HG02798 (cell line): ENCODE measurements around the gene SLCO2A1.

Experiments used
- ATAC-seq: cut with Tn5 transposase; IDR thresholded peaks from one replicate; pipeline ENCODE4 v1.9.1; 2021; ENCODE audit warnings: mild to moderate bottlenecking; ENCODE audit not compliant: unreplicated experiment, poor library complexity

Gene SLCO2A1

DNA sequence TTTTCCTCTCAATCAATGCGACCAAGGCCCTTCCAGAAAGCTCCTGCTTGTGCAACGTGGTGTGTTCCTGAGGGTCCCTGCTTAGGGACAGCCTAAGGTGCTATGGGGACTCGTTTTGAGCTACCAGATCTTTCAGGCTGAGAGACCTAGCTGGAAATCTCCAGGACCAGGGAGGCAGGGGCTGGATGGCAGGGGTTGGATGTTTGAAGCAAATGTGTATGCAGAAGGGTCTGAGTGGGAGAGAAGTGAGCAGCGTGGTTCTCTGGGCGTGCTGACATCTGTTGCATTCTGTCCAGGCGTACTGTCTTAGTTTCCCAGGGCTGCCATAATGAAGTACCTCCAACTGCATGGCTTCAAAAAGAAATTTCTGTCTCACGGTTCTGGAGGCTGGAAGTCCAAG lies 31.7 kb upstream of the SLCO2A1 start:
- ATAC-seq = no peak

DNA sequence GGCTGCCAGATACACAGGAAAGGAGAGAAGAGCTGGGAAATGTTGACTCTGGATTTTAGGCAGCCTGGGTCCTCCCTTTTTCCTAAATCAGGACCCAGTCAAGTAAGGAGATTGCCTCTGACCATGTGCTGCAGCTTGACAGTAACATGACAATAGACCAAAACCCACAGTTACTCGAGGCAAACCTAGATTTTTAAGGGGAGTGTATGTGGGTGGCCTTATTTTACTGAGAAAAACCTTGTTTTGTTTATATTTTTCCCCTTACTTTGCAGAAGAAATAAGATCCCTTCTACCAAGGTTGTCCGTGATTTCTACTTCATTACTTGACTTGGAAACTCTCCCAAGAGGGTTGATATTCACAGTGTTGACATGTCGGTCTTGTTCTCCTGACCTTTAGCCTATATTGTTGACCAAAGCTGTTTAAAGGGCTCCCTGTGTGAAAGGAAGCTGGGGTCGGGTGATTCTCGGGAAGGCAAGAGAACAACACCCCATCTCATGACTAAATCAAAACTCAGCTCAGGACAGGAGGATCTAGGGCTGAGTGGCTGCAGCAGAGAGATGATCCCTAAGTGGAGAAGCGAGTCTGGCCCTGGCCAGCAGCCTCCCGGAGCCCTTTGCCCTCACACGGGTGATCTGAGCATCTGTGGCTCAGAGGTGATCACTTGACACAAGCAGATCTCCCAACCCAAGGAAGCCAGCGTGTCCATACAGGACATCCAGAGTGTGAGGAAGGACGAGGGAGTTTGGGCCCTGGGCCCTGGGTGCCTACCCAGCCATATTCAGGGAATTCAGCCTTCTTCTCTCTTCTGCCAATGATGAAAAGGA lies 31.0 kb upstream of the SLCO2A1 start:
- ATAC-seq = no peak

DNA sequence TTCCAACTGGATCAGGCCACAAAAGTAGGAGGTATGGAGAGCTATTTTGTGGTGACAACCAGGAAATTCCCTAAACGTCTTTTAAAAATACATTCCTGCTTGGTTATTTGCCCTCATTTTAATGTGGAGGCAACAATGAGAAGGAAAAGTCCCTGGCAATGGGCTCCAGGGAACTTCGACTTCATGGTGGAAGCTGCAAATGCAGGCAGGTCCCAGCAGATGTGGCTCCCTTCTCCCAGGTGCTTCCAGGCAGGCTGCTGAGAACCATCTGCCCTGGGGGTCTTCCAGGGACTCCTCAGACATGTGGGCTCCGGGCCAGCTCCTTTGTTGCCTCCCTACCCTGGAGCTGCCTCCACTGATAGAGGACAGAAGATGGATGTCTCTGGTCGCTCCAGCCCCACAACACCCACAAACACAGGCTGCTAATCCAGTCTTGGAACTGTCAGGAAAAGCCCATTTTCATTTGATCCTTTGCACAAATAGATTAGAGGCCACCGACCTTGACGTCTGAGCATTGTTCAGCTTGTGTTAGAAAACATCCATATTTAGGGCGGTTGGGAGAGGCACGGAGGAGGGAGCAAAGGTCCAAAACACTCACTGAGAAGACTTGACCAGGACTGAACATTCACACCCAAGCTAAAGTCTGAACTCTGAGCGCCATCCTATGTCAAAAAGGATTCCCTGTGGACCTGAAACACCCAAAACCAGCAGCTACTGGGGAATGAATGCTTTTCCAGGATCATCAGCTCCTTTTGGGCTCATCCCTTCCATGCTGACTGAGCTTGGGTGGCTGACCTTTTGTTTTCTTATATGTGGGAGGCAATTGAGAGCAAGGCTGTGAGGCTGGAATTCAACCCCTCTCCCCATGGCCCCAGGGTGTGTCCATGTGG lies 30.2 kb upstream of the SLCO2A1 start:
- ATAC-seq = no peak

DNA sequence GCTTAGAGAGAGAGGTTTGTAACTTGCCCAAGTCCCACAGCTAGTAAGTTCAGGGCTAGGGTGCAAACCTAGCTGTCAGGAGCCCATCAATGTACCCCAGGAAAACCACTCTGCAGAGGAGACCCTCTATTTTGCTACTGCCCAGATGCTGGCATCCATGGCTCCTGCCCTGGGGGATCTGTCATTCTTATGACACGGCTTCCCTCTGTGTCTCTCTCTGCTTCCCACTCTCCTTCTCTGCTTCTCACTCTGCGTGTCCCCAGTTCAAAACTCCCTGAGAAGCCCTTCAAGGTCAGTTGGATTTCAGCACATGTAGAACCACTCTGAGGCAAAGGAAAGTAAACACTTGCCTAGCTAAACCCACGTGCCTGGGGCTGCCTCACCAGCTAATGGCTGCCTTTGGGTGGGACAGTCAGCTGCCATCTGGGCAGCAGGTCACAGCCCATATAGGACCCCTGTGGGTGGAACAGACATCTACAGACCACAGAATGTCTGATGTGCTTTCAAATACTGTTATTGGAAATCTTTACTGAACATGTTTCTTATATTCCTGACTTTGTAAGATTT lies 29.4 kb upstream of the SLCO2A1 start:
- ATAC-seq = no peak

DNA sequence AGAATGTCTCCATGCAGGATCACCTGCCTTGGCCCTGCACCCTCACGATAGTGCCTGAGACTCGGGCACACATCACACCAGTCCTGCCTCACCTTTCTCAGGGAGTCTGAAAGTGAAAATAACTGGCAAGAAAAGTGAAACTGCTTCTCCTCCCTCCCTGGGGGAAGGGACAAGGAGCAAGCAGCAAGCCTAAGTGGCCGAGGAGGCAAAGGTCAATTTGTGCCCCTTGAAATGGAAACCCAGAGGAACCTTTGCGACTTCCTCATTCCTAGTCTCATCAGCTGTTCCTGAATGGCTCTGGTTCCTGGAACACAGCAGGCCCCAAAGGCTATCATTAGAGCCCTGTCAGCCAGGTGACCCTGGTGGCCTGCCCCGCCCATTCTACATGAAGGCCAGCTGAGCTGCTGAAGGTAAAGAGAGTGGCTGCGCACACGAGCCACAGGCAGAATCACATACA lies 28.0 kb upstream of the SLCO2A1 start:
- no peak for ATAC-seq

DNA sequence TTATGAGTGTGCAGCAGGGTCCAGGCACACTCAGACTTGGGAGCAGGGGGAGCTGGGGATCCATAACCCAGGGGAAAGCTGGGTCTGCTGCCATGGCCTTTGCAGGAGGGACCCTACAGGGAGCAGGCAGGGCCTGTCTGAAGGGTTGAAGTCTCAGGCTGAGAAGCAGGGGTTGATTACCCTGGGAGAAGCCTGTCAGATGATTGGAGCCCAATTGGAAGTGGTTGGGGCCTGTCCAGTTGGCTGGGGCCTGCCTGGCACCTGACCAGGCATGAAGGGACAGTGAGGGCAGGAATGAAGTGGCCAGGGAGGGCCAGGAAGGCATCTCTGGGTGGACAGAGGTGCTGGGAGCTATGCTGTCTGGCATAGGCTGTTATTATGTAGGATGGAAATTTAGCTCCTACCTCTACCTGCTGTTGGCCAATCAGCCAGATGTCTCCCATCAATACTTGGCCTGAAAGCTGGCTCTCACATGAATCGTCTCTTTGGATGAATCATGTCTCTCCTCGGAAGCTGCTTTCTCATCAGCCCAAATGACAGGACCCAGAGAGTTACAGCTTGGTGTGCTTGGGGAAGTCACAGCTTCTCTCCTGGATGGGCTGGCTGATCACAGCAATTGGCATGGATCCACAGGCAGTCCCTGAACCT lies 27.4 kb upstream of the SLCO2A1 start:
- no peak for ATAC-seq

DNA sequence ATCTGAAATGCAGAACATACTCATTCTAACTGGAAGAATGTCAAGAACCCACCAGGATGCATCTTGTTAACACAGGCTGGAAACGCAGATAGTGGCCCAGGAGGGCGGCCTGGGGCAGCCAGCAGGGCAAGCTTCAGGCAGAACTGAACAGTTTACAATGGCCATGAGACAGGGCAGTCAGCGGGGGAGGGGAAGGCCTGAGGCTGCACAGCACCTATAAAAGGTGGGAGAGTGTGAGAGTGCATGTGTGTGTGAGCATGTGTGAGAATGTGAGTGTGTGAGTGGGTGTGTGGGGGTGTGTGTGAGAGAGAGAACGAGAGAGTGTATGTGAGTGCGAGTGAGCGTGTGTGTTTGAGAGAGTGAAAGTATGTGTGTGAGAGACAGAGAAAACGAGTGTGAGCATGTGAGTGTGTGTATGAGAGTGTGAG lies 26.8 kb upstream of the SLCO2A1 start:
- ATAC-seq = no peak

DNA sequence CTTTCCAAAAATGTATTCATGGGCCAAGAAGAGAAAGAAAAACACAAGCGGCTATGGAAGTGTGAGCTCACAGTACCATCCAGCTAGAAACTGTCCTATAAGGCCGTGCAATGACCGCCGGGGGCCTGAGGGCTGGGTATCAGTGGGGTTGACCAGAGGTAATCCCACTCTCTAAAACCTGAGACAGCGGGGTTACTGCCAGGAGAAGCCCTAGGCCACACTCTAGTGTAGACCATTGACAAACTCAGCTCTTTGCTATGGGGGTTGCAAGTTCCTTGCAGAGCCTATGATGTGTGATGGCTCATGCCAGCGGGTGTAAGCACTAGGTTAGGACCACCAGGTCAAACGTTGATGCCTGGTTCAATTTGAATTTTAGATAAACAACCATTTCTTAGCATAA lies 25.9 kb upstream of the SLCO2A1 start:
- ATAC-seq = no peak

DNA sequence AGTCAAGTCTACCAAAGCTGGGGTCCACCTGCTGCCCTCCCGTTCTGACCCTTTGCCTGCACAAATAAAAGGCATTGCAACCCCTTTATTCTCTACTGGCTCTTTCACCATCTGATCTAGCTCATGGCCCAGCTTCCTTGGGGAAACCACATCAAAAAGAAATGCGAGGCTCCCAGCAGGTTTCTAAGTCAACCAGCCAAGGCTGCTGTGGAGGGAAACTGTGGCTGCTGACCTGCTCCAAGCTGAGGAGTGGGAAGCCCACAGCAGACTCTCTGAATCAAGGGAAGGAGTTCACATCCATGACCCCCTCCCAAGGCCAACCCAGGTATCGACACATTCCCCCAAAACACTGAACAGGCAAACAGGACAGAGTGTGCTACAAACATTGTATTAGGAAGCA lies 25.2 kb upstream of the SLCO2A1 start:
- no peak for ATAC-seq

DNA sequence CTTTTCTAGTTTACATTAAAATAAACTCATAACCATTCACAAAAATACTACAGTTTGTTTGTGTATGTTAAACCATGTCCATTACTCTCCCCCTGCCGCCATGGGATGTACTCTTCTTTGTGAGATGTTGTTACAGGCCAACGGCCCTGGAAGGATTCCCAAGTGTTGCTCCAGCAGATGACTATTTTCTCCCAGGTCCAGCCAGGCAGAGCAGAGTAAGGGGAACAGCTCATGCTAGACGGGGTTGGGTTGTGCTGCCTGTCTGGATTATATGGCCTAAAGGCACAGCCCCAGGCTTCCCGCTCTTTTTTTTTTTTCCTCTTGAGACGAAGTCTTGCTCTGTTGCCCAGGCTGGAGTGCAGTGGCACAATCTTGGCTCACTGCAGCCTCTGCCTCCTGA lies 24.5 kb upstream of the SLCO2A1 start:
- ATAC-seq = no peak

DNA sequence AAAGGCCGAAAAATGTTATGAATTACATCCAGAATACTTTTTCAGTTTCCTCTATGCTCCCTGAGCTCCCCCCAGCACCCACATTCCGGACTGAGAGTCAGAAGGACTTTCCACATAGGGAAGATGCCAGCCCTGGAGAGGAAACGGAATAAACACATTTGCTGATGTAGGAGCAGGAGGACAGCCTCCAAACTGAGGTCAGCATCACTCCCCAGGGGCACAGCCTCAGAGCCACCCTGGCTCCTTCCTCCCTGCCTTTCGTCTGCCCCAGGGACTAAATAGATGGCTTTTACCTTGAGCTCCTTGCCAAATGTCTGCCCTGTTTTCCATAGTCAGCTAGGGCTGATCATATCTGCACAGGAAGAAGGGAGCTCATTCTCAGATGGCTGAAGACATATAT lies 22.6 kb upstream of the SLCO2A1 start:
- ATAC-seq = no peak

DNA sequence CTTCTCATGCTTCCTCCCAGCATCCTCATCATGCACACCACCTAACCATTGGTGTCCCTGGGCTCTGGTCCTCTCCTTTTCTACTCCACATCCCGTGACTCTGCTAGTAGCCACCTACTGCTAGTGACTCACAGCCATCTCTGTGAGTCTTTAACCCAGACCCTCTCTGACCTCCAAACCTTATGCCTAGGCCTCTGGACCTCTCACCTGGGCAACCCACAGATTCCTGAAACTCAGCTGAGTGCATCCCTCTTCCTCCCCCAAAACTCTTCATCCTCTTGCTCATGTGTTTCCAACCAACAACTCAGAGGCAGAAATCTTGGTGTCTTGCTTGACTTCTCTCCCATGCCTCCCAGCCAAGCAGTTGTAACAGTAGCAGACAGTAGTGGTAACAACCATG lies 20.0 kb upstream of the SLCO2A1 start:
- ATAC-seq = no peak

DNA sequence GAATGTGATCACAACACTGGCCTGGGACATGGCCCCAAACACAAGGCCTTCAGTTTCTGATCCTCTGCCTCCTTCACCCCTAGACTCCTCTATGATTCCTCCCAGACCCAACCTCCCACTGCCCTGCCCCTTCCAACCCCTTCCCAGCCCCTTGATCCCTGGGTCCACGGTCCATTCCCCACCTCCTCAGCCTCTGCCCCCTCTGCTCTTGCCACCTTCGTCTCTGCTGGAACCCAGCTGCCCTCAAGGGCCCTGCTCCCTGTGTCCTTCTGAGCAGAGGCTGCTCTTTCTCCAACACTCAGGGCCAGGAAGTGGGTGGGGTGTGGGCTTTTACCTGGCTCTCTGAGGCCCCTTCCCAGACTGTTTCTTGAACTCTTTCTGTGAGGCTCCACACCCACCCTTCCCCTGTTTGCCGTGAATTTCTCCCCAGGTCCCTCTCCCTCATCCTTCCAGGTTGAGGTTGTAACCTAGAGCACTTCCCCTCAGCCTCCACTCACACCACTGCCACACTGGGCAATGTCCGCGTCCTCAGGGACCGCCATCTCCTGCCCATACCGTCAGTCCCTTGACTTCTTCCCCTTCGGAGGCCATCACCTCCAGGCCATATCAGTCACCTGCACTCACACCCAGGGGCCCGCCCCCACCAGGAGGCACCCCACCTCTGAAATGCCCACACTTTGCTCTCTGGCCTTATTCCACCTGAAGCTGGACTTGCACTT lies 18.7 kb upstream of the SLCO2A1 start:
- no peak for ATAC-seq

DNA sequence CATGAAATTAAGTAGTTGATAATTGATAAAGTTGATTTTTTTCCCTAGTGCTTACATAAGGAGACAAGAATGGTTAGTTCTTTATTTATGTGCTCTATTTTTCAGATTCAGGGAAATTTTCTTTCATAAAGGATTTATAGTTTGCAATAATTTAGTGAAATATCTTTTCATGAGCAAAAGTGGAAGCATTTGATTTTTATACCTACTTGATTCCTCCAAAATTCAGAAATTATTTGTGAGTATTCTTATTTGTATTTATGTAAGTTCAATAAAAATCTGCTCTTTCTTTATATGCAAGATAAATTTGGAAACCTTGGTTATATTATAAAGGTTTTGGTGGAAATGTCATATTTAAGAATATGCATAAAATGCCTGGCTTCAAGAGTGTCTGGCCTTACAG lies 14.7 kb upstream of the SLCO2A1 start:
- no peak for ATAC-seq

DNA sequence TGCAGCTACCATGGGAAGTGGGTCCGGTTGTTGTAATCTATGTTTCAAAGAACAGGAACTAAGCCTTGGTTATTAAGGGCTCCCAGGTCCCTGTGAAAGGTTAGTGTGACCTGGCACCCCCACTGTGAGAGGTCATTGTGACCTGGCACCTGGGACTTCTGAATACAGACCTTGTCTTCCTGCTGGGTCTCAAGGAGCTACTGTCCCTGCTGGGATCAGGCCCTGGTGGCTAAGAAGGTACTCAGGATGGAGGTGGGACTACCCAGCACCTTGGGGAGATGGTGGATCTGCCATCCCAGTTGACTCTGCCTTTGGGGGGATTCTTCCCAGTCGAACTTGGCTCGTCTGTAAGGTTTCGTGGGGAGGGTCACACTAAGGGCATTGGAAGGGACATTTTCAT lies 10.3 kb upstream of the SLCO2A1 start:
- no peak for ATAC-seq

DNA sequence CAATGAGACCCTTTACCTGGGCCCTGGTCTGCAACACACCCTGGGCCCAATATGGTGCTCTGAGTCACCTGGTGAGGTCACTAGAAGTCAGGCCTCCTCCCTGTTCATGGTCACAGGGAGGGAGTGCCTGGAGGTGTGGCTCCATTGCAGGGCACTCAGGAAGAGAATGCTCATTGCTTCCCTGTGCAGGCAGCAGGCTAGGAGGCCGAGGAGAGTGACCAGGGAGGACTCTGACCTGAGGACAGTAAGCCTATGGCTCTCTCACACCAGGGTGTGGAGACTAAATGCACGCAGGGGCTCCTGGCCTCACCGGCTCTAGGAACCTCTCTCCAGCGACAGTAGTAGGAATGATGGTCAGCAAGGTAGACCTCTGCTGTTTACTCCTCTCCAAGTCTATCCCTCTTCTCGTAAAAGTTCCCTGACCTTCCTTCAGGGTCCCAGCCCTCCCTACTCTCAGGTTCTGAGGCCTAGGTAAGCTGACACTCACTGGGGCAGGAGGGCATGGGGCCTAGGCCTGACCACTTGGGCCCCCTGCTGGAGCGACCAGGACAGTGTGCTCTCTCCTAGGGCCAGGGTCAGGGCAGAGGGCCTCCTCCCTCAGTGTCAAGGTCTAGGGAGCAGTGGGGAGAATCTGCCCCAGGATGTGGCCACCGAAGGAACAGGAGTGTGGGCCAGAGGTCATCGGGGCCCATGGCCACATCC lies 9.6 kb upstream of the SLCO2A1 start:
- ATAC-seq = no peak

DNA sequence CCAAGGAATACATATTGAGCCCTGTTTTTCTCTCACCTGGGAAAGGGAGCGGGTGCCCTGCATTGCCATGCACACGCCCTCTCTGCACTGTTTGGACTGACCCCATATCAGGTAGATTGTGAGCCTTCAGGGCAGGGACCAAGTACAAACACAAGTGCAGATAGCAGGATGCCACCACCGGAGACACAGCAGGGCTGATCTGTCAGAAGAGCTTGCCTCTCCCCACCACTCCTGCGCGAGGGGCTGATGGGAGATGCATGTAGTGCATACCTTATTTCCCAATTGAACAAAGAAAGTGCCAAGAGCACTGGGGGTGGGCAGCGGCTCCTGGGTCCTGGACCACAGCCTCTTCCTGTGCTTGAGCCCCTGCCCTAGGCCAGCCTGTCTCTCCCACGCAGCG lies 9.0 kb upstream of the SLCO2A1 start:
- no peak for ATAC-seq

DNA sequence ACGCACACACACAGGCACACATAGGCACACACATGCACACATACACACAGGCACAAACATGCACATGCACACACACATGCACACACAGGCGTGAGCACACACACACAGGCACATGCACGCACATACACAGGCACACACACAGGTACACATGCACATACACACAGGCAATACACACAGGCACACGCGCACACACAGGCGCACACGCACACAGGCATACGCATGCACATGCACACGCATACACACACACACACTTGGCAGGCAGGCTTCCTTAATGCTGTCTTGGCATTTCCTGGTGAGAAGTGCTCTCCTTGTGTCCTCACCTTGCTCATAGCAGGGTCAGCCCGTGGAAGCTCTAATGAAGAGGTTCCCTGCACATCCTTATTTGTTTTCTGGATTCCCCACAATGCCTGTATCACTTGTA lies 8.4 kb upstream of the SLCO2A1 start:
- ATAC-seq = no peak

DNA sequence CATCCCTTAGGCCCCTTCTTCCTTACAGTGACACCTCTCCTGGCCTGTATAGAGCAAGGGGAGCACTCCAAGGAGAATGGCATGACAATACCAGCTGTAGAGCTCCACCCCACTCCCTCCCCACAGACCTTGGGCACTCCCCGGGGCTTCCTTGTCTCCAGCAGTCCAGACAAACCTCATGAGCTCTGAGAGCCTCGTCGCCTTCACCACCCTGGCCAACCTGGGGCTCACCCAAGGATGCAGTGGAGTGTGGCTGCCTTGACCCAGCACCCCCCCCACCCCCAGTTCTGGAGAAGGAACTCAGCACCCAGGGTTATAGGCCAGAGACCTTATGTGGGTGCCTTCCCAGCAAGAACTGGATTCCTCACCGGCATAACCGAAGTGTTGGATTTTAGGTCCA lies 7.4 kb upstream of the SLCO2A1 start:
- no peak for ATAC-seq
